ENCODE results near the gene DEAF1.

DEAF1 gene

DNA sequence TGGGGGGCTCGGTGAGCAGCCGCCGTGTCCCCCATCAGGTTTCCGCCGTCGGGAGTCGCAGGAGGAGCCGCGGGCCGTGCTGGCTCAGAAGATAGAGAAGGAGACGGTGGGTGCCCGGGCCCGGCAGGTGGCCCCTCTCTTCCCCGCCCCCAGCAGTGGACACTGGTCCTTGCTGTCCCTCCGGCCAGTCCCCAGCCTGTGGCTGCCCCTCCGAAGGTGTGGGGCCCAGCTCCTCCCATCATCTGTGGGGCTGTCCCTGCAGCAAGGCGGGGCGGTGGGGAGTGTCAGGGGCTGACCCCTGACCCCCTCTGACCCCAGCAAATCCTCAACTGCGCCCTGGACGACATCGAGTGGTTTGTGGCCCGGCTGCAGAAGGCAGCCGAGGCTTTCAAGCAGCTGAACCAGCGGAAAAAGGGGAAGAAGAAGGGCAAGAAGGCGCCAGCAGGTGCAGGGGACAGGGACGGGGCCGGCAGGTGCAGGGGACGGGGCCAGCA is 26.3 kb upstream of the DEAF1 start:
- no peak for DNase-seq

DNA sequence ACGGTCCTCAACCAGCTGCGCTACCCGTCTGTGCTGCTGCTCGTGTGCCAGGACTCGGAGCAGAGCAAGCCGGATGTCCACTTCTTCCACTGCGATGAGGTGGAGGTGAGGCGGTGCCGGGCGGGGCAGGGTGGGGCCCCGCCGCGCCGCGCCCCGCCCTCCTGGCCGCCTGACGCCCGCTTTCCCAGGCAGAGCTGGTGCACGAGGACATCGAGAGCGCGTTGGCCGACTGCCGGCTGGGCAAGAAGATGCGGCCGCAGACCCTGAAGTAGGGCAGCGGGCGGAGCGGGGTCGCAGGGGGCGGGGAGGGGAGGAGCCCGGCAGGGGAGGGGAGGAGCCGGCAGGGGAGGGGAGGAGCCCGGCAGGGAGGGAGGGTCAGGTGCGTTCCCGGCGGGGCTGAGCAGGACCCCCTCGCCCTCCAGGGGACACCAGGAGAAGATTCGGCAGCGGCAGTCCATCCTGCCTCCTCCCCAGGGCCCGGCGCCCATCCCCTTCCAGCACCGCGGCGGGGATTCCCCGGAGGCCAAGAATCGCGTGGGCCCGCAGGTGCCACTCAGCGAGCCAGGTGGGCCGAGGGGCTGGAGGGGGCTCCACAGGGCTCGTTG is 25.7 kb upstream of the DEAF1 start:
- no peak for DNase-seq

DNA sequence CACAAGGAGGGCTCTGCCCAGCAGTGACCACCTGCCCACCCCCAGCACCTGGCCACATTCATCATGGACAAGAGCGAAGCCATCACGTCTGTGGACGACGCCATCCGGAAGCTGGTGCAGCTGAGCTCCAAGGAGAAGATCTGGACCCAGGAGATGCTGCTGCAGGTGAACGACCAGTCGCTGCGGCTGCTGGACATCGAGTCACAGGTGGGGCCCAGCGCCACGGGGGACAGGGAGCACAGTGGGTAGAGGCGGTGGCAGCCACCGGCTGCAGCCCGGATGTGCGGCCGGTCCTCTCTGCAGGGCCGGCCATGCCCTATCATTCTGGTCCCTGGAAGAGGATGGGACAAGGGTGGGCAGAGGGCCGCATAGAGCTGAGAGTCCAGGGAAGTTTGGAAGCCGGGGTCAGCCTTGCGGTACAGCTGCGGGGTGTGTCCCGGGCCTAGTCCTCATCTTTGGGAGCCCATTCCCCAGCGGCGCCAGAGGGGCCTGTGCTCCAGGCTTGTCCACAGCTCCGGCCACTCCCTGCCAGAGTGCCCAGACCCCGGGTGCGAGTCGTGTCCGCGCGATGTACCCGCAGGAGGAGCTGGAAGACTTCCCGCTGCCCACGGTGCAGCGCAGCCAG is 25.1 kb upstream of the DEAF1 start:
- no peak for DNase-seq

GRCh38 chr11:719214-720016 is 24.4 kb upstream of the DEAF1 start:
- no peak for DNase-seq

DNA sequence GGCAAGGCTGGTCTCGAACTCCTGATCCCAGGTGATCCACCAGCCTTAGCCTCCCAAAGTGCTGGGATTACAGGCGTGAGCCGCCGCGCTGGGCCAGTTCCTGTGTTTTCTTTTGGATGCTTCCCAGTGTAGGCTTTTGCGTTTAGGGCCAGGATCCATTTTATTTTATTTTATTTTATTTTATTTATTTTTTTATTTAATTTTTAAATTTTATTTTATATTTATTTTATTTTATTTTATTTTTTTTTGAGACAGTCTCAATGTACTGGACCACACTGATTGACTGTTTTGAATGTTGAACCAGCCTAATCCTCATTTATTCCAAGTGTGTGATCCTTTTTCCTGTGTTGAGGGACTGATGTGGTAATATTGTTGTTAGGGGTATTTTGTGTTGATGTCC is 19.4 kb upstream of the DEAF1 start:
- no peak for DNase-seq

GRCh38 chr11:709109-709997 is 14.3 kb upstream of the DEAF1 start:
- no peak for DNase-seq

DNA sequence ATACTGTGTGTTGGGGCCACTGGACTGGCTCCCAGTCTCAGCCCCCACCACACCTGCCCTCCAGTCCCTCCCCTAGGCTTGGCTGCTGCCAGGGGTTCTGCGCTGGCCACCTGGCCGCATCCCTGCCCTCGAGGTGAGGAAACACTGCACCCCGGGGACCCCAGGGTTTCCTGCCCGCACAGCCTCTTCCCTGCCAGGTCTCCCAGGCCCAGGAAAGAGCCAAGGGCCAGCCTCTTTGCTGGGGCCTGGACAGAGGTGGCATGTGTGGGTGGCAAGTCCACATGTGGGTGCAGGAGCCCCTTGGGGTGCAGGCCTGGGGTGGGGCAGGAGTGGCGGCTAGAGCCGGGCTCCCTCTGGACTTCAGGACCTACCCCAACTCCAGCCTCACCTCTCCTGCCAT is 13.5 kb upstream of the DEAF1 start:
- DNase-seq = no peak

DNA sequence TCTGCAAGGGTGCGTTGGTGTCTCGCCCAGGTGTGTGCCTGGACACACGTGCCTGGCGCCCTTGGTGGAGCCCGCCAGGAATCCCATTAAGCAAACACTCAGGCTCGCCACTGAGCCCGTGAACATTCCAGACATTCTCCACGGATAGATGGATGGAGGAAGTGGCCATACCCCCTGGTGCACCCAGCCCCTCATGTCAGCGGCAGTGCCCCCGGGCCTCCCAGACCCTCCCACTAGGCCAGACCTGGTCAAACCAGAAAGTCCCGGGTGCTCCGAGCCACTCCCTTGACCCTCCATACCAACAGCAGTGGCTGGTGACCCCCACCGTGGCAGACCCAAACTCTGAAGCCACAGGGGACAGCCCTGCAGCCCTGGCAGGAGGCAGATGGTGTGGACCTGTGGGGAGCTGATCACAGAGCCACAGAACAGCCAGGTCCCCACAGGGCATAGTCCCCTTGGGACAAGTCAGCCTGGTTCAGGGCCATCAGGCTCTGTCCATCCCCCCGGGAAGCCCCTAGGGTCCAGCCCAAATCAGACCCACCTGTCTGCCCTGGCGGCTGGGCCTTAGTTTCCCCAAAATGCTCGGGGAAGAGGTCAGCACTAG is 12.9 kb upstream of the DEAF1 start:
- no peak for DNase-seq

DNA sequence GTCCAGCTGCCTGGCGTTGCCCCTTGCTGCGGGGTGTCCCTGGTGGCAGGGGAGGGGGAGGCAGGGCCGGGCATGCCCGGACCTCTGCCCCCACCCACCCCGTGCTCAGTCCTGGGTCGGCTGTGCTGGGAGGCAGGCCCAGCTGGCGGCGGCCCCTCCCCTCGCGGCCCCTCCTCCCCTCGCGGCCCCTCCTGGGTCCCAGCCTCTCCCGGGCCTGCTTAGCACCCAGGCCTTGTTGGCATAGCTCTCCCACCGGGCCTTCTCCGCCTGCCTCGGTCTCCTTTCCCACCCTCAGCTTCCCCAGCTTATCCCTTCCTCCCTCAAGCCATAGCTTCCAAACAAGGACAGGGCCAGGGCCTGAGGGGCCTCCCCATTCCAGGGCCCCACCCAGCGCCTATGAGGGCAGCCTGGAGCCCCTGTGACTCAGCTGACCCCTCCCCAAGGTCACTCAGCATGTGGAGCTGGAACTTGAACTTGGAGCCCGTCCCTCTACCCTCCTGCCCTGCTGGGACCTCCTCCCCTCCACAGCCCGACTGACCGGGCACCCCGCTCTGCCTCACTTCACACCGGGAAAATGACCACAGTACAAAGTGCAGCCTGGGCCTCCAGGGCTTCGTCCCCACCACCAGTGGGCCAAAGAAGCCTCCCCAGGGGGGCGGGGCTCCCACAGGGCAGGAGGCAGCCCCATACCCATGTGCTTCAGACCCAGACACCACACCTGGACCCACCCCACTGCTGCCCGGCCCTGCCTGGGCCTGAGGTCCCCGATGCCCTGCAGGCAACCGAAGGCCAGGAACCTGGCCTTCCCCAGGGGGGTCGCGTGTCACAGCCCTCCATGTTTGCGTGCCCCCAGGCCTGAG is 12.2 kb upstream of the DEAF1 start:
- no peak for DNase-seq

DNA sequence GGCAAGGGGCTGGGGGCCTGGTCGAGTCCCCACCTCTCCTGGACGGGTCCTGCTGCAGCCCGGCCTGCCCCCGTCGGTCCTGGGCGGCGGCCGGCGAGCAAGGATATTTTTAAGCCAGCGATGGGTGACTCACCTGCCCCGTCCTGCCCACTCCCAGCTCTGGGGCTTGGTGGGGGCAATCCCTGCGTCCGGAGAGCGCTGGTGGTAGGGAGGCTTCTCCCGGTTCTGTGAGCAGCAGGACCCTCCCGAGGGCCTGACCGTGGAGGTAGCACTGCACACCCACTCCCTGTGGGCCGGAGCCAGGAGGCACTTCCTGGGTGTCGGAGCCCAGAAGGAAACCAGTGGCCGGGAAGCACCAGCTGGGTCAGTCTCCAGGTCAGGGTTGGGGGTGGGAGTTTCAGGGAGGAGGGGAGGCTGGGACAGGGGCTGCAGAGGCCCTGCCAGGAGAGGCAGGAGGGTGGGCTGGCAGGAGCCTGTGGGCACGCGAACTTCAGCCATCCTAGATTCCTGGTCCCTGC is 11.5 kb upstream of the DEAF1 start:
- no peak for DNase-seq

DNA sequence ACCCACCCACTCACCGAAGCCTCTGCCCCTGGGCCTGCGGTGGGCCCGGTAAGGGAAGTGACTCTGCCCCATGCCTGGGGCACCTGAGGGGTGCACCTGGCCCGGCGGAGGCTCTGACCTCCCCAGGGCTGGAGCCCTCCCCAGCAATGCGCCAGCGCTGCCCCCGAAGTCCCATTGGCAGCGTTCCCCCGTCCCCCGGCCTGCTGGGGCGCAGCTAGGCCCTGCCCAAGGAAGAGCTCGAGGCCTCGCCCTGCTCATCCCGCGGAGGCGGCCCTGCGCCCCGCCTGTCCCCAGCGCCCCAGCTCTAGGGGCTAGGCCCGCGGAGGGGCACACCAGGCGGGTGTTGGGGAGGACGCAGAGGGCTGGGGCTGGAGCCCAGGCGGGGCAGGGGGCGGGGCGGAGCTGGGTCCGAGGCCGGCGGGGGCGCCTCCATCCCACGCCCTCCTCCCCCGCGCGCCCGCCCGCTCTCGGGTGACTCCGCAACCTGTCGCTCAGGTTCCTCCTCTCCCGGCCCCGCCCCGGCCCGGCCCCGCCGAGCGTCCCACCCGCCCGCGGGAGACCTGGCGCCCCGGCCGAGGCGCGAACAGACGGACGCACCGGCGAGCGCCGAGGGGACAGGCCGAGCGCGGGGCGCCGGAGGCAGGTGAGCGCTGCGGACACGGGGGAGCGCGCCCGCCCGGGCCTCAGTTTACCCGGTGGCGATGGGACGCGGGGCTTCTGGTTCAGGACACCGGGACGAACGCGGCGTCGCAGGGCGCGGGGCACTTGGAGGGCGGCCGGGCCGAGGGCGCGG is 10.8 kb upstream of the DEAF1 start, which contains the start of gene EPS8L2:
Gene EPS8L2 (plus strand): TSS at position 586 of the 793 bp plus-strand sequence. CDS start 3,177 bp downstream, outside the sequence.
- no peak for DNase-seq

GRCh38 chr11:704781-705645 is 10.0 kb upstream of the DEAF1 start:
- DNase-seq = no peak

DNA sequence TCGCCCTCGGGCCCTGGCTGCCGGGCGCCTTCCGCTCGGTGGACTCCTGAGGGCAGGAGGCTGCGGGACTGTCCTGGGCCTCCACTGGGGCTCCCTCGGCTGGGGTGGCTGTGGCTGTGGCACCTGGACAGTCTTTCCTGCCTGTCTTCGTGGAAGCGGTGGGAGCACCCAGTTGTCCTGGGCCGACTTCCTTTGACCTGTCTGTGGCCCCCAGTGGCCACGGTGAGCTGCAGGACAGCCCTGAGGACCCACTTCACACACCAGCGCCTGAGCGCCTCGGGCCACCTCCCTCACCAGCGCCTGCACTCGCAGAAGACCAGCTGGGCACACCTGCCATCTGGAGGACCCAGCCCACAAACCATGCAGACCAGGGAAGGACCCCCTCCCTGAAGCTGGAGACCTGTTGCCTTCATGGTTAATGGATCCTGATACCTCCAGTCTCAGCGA is 9.2 kb upstream of the DEAF1 start:
- no peak for DNase-seq

DNA sequence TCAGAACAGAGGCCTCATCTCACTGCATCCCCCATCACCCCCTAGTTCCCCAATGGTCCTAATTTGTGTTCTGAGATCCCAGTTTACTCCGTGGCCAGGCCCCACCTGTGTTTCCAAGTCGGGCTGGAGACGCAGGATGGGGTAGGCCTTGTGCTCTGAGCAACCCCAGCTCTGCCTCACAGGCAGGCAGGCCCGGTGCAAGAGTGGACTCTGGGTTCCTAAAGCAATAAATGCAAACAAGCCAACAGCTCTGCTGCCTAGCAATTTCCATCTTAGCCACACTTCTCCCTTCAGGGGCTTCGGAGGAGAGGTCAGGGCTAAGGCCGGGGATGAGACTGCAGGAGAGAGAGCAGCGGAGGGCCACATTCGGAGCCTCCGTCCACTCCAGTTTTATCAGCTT is 8.5 kb upstream of the DEAF1 start:
- no peak for DNase-seq

DNA sequence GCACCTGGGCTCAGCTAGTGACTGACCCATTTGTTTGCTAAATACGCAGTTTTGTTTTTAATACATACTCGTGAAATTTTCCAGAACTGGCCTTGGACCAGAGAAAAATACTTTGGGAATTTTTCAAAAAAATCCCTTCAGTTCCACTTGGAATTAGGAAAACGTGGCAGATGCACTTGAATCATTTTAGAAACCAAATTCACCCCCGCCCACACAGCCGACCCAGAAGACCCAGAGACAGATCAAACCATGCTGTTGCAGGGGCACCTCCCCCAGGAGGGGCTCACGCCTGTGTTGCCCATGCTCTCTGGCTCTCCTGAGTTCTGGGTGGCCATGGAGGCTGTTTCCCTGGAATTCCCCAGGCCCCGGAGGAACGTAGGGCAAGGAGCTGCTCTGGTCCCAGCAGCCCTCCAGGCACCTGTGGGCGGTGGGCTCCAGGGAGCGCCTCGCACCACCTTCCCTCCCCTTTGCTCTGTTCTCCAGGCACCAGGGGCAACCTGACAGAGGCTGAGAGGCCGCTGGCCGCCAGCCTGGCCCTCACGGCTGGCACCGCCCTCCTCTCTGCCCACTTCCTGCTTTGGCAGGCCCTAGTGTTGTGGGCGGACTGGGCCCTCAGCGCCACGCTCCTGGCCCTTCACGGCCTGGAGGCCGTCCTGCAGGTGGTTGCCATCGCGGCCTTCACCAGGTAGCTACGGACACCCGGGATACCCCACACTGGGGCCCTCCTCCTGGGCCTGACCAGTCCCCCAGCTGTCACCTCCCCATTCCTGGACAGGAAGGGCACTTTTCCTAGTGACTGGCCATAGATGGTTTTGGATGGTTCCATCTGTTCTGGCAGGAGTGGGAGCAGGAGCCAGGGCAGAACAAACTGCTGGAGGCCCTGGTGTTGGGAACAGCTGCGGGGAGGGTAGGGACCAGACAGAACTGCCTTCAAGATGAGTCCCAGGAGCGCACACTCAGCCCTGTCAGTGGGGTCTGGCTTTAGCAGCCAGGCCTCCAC is 7.7 kb upstream of the DEAF1 start:
- DNase-seq = no peak

- no peak for DNase-seq
Measured at GRCh38 chr11:701741-702461, 6.9 kb upstream of the DEAF1 start.

GRCh38 chr11:699753-700152 is 4.7 kb upstream of the DEAF1 start:
- DNase-seq = no peak

Data from T1000 (cell line).